ENCODE data around the gene MTUS2. TPM values are rescaled to one million over a fixed set of nuclear protein-coding genes. Genes with fewer than 3 reads are reported as not detected.

Gene MTUS2
- polyA plus RNA-seq, 2 of the 4 experiments (the other 2 are of a cell fraction), result not detected

- TF ChIP-seq REST (IDR thresholded peaks at IDR 0.05) (no peak), GATA3 (IDR thresholded peaks at IDR 0.05; ENCODE audit: borderline replicate concordance) (no peak), FOSL2 (IDR thresholded peaks at IDR 0.05) (no peak), FOSL2 (CRISPR knock-in tag; IDR thresholded peaks at IDR 0.05) (no peak), POLR2A (IDR thresholded peaks at IDR 0.05; ENCODE audit: low read length) (no peak), HMGXB4 (CRISPR knock-in tag; IDR thresholded peaks at IDR 0.05; ENCODE audit: borderline replicate concordance) (no peak), ZC3H11A (IDR thresholded peaks at IDR 0.05) (no peak)
Observed at GRCh38 chr13:29117663-29118062, 297.5 kb downstream of the MTUS2 start (continued).

GRCh38 chr13:29118471-29118870 lies 298.3 kb downstream of the MTUS2 start:
- ATAC-seq (no peak), DNase-seq (ENCODE audit: low read depth in 1 of 2, low spot score in 1 of 2) (no peak), FAIRE-seq (no peak)
- H3K4me2 ChIP-seq, result no peak overlapping the region
- TF ChIP-seq E2F6 (IDR thresholded peaks at IDR 0.05; ENCODE audit: borderline replicate concordance, low read depth), result no peak
- TF ChIP-seq USF2 (IDR thresholded peaks at IDR 0.05), result no peak
- no peak for TF ChIP-seq POLR2AphosphoS2 (conservative IDR thresholded peaks at IDR 0.05; ENCODE audit: low read length)
- no peak for TF ChIP-seq BHLHE40 (IDR thresholded peaks at IDR 0.05; ENCODE audit: low read depth, low read length)
- TF ChIP-seq CBX2 (IDR thresholded peaks at IDR 0.05; ENCODE audit: borderline replicate concordance, low read depth), result no peak
- TF ChIP-seq HDAC2 (IDR thresholded peaks at IDR 0.05), result no peak
- no peak for TF ChIP-seq REST (IDR thresholded peaks at IDR 0.05)
- TF ChIP-seq EHF (CRISPR knock-in tag; IDR thresholded peaks at IDR 0.05), result no peak
- no peak for TF ChIP-seq FOSB (CRISPR knock-in tag; IDR thresholded peaks at IDR 0.05)
- no peak for TF ChIP-seq FOXS1 (CRISPR knock-in tag; IDR thresholded peaks at IDR 0.05)
- no peak for TF ChIP-seq HOXB13 (CRISPR knock-in tag; IDR thresholded peaks at IDR 0.05; ENCODE audit: low read depth)
- TF ChIP-seq SREBF2 (IDR thresholded peaks at IDR 0.05), result no peak
- no peak for TF ChIP-seq ZFP36 (IDR thresholded peaks at IDR 0.05; ENCODE audit: borderline replicate concordance, partially characterized antibody)
- no peak for TF ChIP-seq KDM5A (IDR thresholded peaks at IDR 0.05)
- no peak for TF ChIP-seq SMC3 (IDR thresholded peaks at IDR 0.05)
- no peak for TF ChIP-seq MAFK (IDR thresholded peaks at IDR 0.05; ENCODE audit: partially characterized antibody)
- TF ChIP-seq NR3C1 (IDR thresholded peaks at IDR 0.05), result no peak
- TF ChIP-seq MAX (IDR thresholded peaks at IDR 0.05), result no peak
- TF ChIP-seq POLR2A (IDR thresholded peaks at IDR 0.05; ENCODE audit: low read length), result no peak
- TF ChIP-seq CTCF (IDR thresholded peaks at IDR 0.05), result no peak
- H3K4me1 ChIP-seq, result no peaks in the 10 kb centered on the region
- no peaks in the 10 kb centered on the region for H3K9me3 ChIP-seq
- 0% methylated on average over 1 of the region's 1 CpG for WGBS (ENCODE audit: missing lambda C conversion rate)
- ChIA-PET CTCF (no interaction called here), POLR2A (no interaction called here)
- no peak overlapping the region for H3K4me3 ChIP-seq
- no peak overlapping the region for H3K27ac ChIP-seq
